Measurements from ENCODE around the gene CHRM4. TPM values are rescaled to one million over a fixed set of nuclear protein-coding genes. Genes with fewer than 3 reads are reported as not detected.

Gene CHRM4
- total and polyA plus RNA-seq, 2 of the 13 experiments (the other 11 are each of a cell fraction or from before 2014, with no cell fraction given), result 0.13 to 0.21 TPM

DNA sequence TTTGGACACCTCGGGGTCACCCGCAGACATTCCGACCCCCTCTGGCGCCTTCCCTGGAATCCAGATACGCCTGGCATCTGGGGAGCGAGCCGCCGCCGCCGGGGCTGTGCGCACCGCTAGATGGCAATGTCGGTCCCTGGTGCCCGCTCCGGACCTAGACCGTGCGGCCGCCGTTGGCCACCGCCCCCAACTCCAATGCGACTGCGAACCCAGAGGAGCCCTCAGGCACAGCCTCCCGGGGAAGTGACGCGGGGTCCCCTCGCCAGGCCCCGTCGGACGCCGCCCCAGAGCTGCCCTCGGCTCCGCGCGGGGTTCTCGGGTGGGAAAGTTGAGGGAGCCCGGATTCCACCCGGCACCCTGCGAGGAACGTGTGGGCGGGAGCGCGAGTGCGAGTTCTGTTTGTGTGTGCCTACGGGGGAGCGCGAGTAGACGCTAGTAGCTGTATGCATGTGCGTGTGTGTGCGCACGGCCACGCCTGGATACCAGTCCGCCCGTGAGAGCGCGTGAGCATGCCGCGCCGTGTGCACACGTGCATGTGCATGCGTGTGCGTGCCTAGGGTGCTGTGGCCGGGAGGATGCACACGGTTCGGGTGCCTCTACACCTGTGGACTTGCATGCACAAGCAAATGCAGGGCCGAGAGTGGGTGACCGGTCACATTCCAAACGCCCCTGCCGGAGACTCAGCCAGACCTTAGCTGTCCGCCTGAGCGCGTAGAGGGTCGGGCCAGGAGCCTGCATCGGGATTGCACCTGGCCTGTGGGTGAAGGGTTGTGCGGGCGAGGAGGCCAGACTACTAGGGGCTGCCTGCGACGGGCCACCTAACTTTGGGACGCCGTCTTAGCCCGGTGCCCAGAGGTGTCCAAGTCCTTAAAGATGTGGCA, 1.9 kb downstream of the CHRM4 start (continued):
- TF ChIP-seq, protein P1, sequence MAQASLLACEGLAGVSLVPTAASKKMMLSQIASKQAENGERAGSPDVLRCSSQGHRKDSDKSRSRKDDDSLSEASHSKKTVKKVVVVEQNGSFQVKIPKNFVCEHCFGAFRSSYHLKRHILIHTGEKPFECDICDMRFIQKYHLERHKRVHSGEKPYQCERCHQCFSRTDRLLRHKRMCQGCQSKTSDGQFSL (CRISPR knock-in tag; IDR thresholded peaks at IDR 0.05), result no peak
- TF ChIP-seq, protein P2, sequence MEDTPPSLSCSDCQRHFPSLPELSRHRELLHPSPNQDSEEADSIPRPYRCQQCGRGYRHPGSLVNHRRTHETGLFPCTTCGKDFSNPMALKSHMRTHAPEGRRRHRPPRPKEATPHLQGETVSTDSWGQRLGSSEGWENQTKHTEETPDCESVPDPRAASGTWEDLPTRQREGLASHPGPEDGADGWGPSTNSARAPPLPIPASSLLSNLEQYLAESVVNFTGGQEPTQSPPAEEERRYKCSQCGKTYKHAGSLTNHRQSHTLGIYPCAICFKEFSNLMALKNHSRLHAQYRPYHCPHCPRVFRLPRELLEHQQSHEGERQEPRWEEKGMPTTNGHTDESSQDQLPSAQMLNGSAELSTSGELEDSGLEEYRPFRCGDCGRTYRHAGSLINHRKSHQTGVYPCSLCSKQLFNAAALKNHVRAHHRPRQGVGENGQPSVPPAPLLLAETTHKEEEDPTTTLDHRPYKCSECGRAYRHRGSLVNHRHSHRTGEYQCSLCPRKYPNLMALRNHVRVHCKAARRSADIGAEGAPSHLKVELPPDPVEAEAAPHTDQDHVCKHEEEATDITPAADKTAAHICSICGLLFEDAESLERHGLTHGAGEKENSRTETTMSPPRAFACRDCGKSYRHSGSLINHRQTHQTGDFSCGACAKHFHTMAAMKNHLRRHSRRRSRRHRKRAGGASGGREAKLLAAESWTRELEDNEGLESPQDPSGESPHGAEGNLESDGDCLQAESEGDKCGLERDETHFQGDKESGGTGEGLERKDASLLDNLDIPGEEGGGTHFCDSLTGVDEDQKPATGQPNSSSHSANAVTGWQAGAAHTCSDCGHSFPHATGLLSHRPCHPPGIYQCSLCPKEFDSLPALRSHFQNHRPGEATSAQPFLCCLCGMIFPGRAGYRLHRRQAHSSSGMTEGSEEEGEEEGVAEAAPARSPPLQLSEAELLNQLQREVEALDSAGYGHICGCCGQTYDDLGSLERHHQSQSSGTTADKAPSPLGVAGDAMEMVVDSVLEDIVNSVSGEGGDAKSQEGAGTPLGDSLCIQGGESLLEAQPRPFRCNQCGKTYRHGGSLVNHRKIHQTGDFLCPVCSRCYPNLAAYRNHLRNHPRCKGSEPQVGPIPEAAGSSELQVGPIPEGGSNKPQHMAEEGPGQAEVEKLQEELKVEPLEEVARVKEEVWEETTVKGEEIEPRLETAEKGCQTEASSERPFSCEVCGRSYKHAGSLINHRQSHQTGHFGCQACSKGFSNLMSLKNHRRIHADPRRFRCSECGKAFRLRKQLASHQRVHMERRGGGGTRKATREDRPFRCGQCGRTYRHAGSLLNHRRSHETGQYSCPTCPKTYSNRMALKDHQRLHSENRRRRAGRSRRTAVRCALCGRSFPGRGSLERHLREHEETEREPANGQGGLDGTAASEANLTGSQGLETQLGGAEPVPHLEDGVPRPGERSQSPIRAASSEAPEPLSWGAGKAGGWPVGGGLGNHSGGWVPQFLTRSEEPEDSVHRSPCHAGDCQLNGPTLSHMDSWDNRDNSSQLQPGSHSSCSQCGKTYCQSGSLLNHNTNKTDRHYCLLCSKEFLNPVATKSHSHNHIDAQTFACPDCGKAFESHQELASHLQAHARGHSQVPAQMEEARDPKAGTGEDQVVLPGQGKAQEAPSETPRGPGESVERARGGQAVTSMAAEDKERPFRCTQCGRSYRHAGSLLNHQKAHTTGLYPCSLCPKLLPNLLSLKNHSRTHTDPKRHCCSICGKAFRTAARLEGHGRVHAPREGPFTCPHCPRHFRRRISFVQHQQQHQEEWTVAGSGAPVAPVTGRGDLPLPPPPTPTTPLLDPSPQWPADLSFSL (CRISPR knock-in tag; IDR thresholded peaks at IDR 0.05), result no peak
- no peak for TF ChIP-seq FOXA1 (IDR thresholded peaks at IDR 0.05)
- no peak for TF ChIP-seq FOXA1 (CRISPR knock-in tag; IDR thresholded peaks at IDR 0.05)
- no peak for TF ChIP-seq ZNF616 (CRISPR knock-in tag; IDR thresholded peaks at IDR 0.05; ENCODE audit: low read depth)
- no peak for TF ChIP-seq ZNF773 (CRISPR knock-in tag; IDR thresholded peaks at IDR 0.05; ENCODE audit: borderline replicate concordance)
- no peak for TF ChIP-seq CAMTA2 (CRISPR knock-in tag; IDR thresholded peaks at IDR 0.05; ENCODE audit: borderline replicate concordance)
- TF ChIP-seq, protein P3, sequence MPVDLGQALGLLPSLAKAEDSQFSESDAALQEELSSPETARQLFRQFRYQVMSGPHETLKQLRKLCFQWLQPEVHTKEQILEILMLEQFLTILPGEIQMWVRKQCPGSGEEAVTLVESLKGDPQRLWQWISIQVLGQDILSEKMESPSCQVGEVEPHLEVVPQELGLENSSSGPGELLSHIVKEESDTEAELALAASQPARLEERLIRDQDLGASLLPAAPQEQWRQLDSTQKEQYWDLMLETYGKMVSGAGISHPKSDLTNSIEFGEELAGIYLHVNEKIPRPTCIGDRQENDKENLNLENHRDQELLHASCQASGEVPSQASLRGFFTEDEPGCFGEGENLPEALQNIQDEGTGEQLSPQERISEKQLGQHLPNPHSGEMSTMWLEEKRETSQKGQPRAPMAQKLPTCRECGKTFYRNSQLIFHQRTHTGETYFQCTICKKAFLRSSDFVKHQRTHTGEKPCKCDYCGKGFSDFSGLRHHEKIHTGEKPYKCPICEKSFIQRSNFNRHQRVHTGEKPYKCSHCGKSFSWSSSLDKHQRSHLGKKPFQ (CRISPR knock-in tag; IDR thresholded peaks at IDR 0.05; ENCODE audit: insufficient replicate concordance), result no peak
- TF ChIP-seq ZNF564 (CRISPR knock-in tag; IDR thresholded peaks at IDR 0.05), result no peak
- no peak for TF ChIP-seq ZNF343 (CRISPR knock-in tag; IDR thresholded peaks at IDR 0.05)
- TF ChIP-seq SRY (CRISPR knock-in tag; IDR thresholded peaks at IDR 0.05), result no peak
- no peak for TF ChIP-seq SMC3 (IDR thresholded peaks at IDR 0.05; ENCODE audit: low read length)
- TF ChIP-seq, protein P4, sequence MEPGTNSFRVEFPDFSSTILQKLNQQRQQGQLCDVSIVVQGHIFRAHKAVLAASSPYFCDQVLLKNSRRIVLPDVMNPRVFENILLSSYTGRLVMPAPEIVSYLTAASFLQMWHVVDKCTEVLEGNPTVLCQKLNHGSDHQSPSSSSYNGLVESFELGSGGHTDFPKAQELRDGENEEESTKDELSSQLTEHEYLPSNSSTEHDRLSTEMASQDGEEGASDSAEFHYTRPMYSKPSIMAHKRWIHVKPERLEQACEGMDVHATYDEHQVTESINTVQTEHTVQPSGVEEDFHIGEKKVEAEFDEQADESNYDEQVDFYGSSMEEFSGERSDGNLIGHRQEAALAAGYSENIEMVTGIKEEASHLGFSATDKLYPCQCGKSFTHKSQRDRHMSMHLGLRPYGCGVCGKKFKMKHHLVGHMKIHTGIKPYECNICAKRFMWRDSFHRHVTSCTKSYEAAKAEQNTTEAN (CRISPR knock-in tag; conservative IDR thresholded peaks at IDR 0.05), result no peak
- TF ChIP-seq ZFP82 (CRISPR knock-in tag; IDR thresholded peaks at IDR 0.05; ENCODE audit: borderline replicate concordance), result no peak
- TF ChIP-seq, protein P5, sequence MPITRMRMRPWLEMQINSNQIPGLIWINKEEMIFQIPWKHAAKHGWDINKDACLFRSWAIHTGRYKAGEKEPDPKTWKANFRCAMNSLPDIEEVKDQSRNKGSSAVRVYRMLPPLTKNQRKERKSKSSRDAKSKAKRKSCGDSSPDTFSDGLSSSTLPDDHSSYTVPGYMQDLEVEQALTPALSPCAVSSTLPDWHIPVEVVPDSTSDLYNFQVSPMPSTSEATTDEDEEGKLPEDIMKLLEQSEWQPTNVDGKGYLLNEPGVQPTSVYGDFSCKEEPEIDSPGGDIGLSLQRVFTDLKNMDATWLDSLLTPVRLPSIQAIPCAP (CRISPR knock-in tag; IDR thresholded peaks at IDR 0.05; ENCODE audit: low read depth), result no peak
- TF ChIP-seq HDAC6 (IDR thresholded peaks at IDR 0.05; ENCODE audit: low read depth, low read length), result no peak
- no peak for TF ChIP-seq ZNF260 (CRISPR knock-in tag; IDR thresholded peaks at IDR 0.05; ENCODE audit: borderline replicate concordance, low read depth)
- no peak for TF ChIP-seq SMARCC2 (IDR thresholded peaks at IDR 0.05)
- no peak for TF ChIP-seq JUND (CRISPR knock-in tag; IDR thresholded peaks at IDR 0.05)
- TF ChIP-seq KLF9 (CRISPR knock-in tag; IDR thresholded peaks at IDR 0.05; ENCODE audit: low read depth), result no peak
